GM12892 (cell line): ENCODE results near the gene MECP2.

Experiments
- POLR2A ChIP-seq: IDR thresholded peaks from 2 replicates; pipeline ENCODE4 v1.6.1; 2011; ENCODE audit warnings: low read depth, low read length, control low read depth
- POLR2AphosphoS5 ChIP-seq: IDR thresholded peaks from 2 replicates; pipeline ENCODE4 v1.6.1; 2011; ENCODE audit warnings: low read depth, low read length, control low read depth
- TAF1 ChIP-seq: IDR thresholded peaks from 2 replicates; pipeline ENCODE4 v1.6.1; 2011; ENCODE audit warnings: low read depth, mild to moderate bottlenecking, control low read depth, low read length, borderline replicate concordance

- TF ChIP-seq POLR2AphosphoS5 = no peak
- no peak for TF ChIP-seq POLR2A
- no peak for TF ChIP-seq TAF1
Observed at GRCh38 chrX:154084449-154085300, 12.8 kb downstream of the MECP2 start.
